ENCODE measurements around the gene PRDM1. TPM values are rescaled to one million over a fixed set of nuclear protein-coding genes. Genes with fewer than 3 reads are reported as not detected.

The PRDM1 gene
- total RNA-seq, 1 donor from 2014 or later: 0.87 TPM

DNA sequence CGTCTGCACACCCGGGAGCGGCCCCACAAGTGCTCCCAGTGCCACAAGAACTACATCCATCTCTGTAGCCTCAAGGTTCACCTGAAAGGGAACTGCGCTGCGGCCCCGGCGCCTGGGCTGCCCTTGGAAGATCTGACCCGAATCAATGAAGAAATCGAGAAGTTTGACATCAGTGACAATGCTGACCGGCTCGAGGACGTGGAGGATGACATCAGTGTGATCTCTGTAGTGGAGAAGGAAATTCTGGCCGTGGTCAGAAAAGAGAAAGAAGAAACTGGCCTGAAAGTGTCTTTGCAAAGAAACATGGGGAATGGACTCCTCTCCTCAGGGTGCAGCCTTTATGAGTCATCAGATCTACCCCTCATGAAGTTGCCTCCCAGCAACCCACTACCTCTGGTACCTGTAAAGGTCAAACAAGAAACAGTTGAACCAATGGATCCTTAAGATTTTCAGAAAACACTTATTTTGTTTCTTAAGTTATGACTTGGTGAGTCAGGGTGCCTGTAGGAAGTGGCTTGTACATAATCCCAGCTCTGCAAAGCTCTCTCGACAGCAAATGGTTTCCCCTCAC lies 21.0 kb downstream of the PRDM1 start:
- DNase-seq (ENCODE audit: missing footprints) (peak; percentile 70), ATAC-seq (no peak)
- intact Hi-C loops (cut with DNase I): no loop called here

DNA sequence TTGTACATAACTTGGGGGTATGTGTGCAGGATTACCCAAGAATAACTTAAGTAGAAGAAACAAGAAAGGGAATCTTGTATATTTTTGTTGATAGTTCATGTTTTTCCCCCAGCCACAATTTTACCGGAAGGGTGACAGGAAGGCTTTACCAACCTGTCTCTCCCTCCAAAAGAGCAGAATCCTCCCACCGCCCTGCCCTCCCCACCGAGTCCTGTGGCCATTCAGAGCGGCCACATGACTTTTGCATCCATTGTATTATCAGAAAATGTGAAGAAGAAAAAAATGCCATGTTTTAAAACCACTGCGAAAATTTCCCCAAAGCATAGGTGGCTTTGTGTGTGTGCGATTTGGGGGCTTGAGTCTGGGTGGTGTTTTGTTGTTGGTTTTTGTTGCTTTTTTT lies 22.0 kb downstream of the PRDM1 start:
- intact Hi-C loops (cut with DNase I): no loop called here
- ATAC-seq (no peak), DNase-seq (ENCODE audit: missing footprints) (no peak)

DNA sequence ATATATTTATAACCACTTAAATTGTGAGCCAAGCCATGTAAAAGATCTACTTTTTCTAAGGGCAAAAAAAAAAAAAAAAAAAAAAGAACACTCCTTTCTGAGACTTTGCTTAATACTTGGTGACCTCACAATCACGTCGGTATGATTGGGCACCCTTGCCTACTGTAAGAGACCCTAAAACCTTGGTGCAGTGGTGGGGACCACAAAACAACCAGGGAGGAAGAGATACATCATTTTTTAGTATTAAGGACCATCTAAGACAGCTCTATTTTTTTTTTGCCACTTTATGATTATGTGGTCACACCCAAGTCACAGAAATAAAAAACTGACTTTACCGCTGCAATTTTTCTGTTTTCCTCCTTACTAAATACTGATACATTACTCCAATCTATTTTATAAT lies 22.9 kb downstream of the PRDM1 start:
- ATAC-seq: no peak

DNA sequence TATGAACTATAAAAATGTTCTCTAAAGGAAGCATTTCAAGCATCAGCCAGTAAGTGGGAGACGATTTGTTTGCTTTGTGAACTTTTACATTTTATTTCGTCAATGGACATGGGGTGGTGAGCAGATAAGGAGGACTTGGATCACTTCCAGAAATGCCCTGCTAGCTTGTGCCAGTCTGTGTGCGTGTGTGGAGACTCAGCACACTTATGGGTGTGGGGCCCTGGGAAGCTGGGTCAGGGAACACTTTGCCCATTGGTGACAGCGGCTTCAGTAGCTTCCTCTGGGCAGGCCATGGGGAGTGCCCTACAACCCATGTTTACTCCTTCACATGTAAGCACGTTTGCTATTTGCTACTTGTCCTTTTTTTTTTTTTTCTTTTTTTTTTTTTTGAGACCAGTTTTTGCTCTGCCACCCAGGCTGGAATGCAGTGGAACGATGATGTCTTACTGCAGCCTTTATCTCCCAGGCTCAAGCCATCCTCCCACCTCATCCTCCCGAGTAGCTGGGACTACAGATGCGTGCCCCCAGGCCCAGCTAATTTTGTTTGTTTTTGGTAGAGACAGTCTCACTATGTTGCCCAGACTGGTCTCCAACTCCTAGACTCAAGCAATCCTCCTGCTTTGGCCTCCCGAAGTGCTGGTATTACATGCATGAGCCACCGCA lies 24.2 kb downstream of the PRDM1 start:
- no peak for DNase-seq (ENCODE audit: missing footprints)
- no peak for ATAC-seq
- intact Hi-C loops (cut with DNase I): no loop called here

More for the DNA sequence above, 22.9 kb downstream of the PRDM1 start:
- intact Hi-C loops (cut with DNase I): no loop called here
- no peak for DNase-seq (ENCODE audit: missing footprints)

DNA sequence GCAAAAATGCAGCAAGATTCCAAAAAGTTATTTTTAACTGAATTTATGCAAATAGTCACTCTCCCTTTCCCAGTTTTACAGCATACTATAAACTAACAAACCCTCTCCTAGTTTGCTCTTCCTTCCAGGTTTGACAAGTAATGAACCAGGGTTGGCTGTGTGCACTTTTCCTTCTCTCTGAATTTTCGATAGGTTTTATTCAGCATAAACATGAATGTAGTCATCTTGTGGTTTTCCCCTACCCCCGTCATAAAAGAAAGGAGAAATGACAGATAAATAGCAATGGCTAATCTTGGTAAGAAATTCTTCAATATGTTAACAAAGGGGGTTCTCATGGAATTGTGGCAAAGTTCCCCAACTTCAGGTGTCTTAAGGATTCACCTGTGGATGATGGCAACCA lies 26.3 kb downstream of the PRDM1 start:
- DNase-seq (ENCODE audit: missing footprints) (no peak), ATAC-seq (no peak)
- intact Hi-C loops (cut with DNase I): no loop called here

DNA sequence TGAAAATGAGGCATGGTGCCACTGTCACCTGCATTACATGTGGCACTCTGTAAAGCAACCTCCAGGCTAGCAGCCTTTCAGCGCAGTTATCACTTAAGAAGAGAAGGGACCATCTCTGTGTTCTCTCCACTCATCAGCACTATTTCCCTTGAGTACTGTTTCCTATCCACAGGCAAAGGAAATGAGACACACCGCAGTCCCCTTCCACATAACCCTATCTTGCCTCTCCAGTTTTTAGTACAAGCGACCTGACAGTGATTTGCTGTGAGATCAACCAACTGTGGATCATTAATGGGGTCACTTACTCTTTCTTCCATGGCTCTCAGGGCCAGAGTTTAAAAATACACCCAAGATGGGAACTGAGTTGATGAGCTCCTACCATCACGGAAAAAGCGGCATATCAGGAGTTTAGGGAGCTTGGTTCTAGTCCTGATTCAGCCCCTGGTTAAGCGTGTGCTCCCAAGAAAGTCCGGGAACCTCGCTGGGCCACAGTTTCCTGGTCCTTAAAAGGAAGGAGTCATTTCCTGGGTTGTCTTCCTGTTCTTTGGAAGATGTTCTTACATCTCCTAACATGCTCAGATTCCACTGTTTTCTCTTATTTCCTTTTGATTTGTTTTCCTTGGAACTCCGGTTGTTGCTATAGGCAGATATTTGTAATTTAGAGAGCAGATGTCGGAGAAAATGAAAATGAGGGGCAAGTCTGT lies 27.3 kb downstream of the PRDM1 start:
- DNase-seq (ENCODE audit: missing footprints) (no peak), ATAC-seq (no peak)

DNA sequence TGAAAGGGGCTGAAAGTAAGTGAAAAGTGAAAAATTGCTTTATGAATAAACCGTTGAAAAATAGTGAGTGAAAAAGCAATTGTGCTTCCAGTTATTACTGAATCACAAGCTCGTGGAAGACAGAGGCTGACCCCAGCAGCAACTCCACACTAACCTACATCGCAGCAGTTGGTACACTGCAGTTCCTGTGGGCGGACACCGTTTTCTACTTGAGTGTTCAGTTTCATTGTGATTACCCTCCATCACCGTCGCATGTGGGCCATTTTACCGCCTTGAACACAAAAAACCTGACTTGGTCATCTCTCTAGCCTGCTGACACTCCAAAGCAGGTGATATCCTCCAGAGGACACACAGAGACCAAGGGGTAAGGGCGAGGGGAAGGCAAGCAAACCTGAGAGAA lies 28.4 kb downstream of the PRDM1 start:
- no peak for DNase-seq (ENCODE audit: missing footprints)
- intact Hi-C loops (cut with DNase I): no loop called here
- ATAC-seq: no peak

More for the DNA sequence above, 27.3 kb downstream of the PRDM1 start:
- intact Hi-C loops (cut with DNase I): no loop called here

DNA sequence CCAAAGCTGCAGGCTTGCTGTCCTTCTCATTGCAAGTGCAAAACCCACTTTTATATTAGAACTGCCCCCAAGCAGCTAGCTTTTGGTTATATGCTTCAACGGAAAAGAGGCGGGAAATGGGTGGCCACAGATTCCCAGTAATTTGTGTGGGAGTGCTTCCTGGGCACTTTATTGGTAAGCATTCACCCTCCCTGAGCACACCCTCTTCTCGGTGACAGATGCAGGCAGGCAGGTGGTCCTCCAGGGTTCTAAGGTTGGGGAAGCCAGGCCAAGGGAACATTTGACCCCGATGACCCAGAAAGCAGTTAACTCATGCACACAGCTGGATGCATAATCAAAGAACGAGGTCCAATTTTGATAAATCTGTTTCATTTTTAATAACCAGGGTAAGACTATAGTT lies 29.1 kb downstream of the PRDM1 start:
- intact Hi-C loops (cut with DNase I): no loop called here
- no peak for ATAC-seq
- no peak for DNase-seq (ENCODE audit: missing footprints)

DNA sequence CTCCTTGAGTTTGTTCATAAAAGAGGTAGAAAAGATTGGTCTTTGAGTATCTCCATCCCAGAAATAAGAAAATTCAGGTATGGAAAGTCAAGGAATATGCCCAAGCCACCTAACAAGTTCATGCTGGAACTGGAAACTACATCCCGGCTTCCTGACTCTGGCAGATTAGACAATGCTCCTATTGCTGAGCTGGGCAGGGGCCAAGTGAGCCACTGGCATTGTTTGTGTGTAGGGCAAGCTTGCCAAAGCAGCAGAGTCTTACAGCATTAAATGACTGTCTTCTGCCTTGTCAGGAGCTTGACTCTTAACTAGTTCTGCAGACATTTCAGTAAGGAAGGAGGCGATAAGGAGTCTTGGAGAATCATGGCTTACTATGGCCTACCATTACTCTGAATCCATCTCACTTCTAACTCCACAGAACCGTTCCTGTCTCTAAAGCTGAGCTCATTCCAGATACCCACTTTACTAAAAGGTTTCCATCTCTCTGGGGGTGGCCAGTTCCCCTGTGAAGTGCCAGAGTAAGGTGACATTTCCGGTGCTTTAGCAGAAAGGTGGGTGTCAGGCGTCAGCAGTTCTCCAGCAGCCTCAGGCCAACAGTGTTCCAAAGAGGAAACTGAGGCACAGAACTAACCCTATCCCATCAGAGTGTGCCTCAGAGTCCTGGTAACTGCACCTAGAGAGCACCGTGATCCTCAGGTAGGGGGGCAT lies 30.1 kb downstream of the PRDM1 start:
- DNase-seq (ENCODE audit: missing footprints) (no peak), ATAC-seq (peak; percentile 44)
- intact Hi-C loops (cut with DNase I): no loop called here

DNA sequence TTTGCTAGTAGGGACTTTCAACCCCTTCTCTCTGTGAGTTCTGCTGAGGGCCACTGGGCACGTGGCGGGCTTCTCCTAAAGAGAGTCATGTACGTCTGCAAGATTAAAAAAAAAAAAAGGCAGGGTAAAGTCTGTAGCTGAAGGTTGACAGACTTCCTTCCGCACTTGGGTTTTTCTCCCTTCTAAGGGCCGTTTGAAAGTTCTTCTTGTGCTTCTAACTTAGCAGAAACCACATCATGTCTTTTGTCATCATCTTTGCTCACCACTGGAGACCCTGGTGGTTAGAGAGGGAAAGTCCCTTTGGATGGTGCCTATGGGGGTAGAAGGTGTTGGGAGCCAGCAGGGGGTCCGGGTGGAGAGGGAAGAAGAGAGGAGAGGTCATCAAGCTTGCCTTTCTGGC lies 31.4 kb downstream of the PRDM1 start:
- intact Hi-C loops (cut with DNase I): no loop called here
- ATAC-seq (no peak), DNase-seq (ENCODE audit: missing footprints) (no peak)

DNA sequence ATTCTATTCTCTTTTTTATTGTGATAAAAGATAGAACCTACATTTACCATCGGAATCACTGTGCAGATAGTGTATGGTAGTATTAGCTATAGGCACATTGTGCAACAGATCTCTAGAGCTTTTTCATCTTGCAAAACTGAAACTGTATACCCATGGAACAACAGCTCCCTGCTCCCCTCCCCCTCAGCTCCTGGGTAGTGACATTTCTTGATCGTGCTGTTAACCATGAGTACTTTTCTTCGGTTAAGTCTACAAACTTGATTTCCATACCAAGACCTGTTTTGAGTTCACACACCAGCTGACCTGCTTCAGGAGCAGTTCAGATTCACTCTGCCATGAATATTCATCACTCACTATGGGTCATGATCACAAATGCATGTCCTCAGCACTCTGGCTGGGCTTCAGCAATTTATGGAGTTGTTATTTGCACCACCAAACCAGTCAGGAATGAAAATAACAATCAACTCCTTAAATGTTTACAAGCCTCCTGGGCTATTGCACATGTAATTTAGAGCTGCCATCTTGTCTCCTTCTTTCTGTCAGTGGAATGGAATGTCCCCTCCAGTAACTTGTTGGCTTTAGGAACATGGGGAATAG lies 32.8 kb downstream of the PRDM1 start:
- DNase-seq (ENCODE audit: missing footprints): no peak
- intact Hi-C loops (cut with DNase I): no loop called here

DNA sequence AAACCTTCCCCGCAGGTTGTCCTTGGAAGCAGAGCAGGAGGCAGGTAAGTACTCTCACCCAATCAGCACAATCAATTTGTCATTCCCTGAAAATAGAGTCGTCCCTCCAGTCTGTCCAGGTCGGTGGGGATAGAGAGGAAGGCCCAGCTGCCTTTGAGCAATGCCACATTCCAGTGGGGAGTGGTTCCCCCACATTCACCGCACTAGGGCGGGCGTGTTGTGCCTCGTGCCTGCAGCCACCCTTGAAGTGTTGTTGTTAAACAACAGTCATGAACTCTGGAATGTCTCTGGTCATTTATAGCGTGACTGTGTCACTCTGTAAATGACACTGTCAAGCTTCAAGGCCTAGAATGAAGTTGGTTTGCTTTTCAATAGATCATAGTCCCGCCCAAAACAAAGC lies 33.4 kb downstream of the PRDM1 start:
- ATAC-seq (no peak), DNase-seq (ENCODE audit: missing footprints) (no peak)
- intact Hi-C loops (cut with DNase I): no loop called here

More for the DNA sequence above, 32.8 kb downstream of the PRDM1 start:
- ATAC-seq: no peak

DNA sequence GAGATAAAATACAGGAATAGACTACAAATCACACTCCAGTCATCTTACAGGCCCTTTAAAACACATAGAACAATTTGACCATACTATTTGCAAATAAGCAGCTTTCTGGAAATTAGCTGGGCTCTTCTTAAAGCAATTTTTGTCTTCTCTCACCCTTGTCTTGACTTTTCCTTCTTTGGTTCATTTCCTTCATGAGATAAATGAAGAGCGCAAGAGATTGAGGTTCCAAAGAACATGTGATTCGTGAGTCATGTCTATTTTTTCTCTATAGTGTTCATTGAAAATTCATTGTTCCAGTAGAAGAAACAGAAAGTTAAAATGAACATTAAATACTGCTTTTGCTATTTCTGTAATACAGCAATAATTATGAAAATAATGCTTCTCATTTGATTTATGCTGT lies 33.9 kb downstream of the PRDM1 start:
- intact Hi-C loops (cut with DNase I): no loop called here

DNA sequence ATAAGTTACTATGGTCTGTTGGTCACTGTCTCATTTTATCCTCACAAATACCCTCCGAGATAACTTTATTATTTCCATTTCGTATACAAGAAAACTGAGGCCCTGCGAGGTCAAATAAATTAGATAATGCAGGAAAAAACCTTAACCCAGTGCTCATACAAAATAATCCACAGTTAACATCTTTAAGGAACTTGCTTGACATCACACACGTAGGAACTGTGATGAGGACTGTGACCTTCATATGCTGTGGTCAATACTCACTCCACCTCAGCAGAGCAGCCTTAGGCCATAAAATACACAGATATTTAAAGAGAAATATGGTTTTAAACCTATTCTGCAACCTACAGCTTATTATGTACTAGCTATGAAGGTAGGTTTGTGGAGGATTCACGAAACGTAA lies 34.3 kb downstream of the PRDM1 start:
- intact Hi-C loops (cut with DNase I): no loop called here
- DNase-seq (ENCODE audit: missing footprints) (no peak), ATAC-seq (no peak)

More for the DNA sequence above, 33.9 kb downstream of the PRDM1 start:
- no peak for DNase-seq (ENCODE audit: missing footprints)
- no peak for ATAC-seq

DNA sequence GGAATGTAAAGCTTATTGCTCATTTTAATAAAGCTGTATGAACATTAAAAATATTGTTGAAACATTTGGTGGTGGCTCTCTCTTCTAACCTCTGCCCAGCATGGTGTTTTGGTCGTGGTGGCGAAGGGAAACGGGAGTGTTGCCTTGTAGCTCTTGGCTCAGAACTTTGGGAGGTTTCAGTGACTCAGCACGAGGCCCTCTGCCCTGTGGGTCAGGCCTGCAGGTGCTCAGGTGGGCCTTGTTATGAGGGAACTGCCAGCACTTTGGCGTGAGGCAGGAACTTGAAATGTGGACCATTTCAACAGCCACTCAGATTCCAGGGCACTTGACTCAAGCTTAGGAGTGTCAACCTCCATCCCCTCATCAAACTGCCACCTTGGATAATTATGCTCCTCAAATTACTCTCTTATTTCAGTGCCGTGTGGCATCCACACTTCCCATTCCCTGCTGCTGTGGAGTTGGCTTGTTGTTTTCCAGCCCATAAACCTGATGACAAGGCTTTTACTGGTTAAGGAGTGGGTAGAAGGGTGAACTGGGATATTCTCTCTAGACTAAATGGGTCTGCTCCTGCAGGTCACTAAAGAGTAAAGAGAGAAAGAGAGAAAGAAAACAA lies 36.3 kb downstream of the PRDM1 start:
- ATAC-seq: no peak
- no peak for DNase-seq (ENCODE audit: missing footprints)
- intact Hi-C loops (cut with DNase I): no loop called here

DNA sequence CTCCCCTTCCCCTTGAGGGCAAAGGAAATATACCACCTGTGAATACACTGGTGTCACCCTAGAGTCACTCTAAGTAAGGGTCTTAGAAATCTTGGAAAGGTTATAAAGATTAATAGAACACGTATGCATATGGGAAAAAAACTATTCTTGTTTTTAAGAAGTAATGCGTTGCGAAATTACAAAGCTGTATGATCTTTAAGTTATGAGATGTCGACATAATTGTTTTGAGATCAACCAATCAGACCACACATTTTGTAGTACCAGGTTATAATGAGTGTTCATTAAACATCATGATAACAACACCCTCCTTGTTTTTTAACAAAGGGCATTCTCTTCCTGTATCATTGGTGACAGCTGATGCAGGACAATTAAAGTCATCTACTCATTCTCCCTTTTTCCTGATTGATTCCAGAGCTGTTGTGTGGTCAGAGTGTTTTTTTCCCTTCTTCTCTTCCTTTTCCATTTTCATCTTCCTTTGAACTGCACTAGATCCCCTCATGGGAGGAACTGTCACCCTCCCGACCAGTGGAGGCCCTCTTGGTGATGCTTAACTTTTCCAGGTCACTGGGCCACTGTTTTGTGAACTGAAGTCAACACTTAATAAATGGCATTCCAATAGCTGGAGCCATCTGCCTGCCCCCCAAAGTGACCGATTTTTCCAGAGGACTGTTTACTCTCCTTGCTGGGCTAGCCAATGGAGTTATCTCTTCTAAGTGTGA lies 37.0 kb downstream of the PRDM1 start:
- no peak for DNase-seq (ENCODE audit: missing footprints)
- no peak for ATAC-seq
- intact Hi-C loops (cut with DNase I): no loop called here

DNA sequence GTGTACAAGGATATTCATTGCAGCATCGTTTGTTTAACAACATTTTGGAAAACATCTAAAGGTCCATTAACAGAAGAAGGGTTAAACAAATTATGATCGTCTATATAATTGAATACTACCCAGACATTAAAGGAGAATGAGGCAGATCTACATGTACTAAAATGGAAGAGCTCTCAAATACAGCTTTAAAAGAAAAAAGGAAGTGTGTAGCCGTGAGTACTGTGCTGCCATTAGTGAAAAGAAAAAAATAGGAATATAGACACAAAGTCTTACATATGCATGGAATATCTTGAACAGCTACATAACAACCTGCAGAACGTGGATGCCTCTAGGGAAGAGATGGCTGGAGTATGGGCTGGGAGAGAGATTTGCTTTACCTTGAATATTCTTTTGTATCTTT lies 37.9 kb downstream of the PRDM1 start:
- DNase-seq (ENCODE audit: missing footprints) (no peak), ATAC-seq (no peak)
- intact Hi-C loops (cut with DNase I): no loop called here

Data from Right ventricle myocardium inferior (tissue), 1 donor.